Thoracic aorta (tissue), 2 donors: ENCODE data around the gene TFIP11. TPM values are rescaled to one million over a fixed set of nuclear protein-coding genes. Genes with fewer than 3 reads are reported as not detected.

ENCODE experiments used
- ATAC-seq: fragments of 150-250 bp; one replicate; pipeline ENCODE4 v1.8.0; 2017; ENCODE audit warnings: low read depth; ENCODE audit not compliant: insufficient number of reproducible peaks, low FRiP score
- DNase-seq: peaks from one replicate; pipeline ENCODE4 v3.0.0-alpha.2; 2020; ENCODE audit warnings: low spot score
- H3K27ac ChIP-seq, 2 donors: fragments of 200-600 bp; sonication (generic); 1 replicate in 1 of 2; 2 replicates in 1 of 2; pipeline ENCODE4 v1.5.1; 2016; ENCODE audit warnings: mild to moderate bottlenecking in 2 of 2, moderate library complexity in 2 of 2
- H3K27me3 ChIP-seq: fragments of 200-600 bp; sonication (generic); replicated peaks from 2 replicates; pipeline ENCODE4 v1.6.0; 2016; ENCODE audit warnings: mild to moderate bottlenecking; ENCODE audit not compliant: insufficient read depth
- H3K36me3 ChIP-seq: fragments of 200-600 bp; sonication (generic); one replicate; pipeline ENCODE4 v1.5.1; 2016
- H3K4me1 ChIP-seq, 2 donors: fragments of 200-600 bp; sonication (generic); 1 replicate in 1 of 2; 2 replicates in 1 of 2; pipeline versions ENCODE4 v1.5.1 to v1.6.0; 2016; ENCODE audit warnings: low read depth in 2 of 2, mild to moderate bottlenecking in 1 of 2; ENCODE audit not compliant: control insufficient read depth in 1 of 2
- H3K4me3 ChIP-seq: fragments of 200-600 bp; sonication (generic); 2 replicates; pipeline ENCODE4 v1.5.1; 2016; ENCODE audit warnings: mild to moderate bottlenecking
- H3K9me3 ChIP-seq: fragments of 200-600 bp; sonication (generic); 2 replicates; pipeline ENCODE4 v1.5.1; 2016
- CTCF ChIP-seq: fragments of 200-600 bp; sonication (generic); IDR thresholded peaks from one replicate; pipeline ENCODE4 v1.5.1; 2019; ENCODE audit warnings: antibody characterized with exemption
- total RNA-seq, 2 donors: library from RNA; depleted of rRNA; stranded (reverse); fragments of >200 nt; gene quantifications; one replicate each; pipeline versions ENCODE4 v1.1.0 to v1.2.3, GENCODE V29; 2016

The TFIP11 gene
- total RNA-seq, 2 donors from 2014 or later = 21.7 to 60.6 TPM

DNA sequence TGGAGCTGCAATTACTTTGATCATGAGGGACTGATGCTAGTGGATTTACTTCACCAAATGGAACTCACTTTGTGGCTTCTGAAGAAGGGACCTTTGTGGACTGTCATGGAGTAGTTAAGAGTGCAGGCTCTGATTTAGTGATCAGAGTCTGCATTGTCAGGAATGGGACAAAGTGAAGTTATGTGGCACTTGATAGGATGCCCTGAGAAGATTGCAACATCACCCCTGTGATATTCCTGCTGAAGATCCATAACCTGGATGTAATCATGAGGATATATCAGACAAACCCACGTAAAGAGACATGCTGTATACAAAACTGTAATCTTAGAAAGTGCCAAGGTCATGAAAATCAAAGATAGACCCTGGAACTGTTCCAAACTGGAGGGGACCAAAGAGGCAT is 1.6 kb upstream of the TFIP11 start:
- DNase-seq = no peak
- Histone ChIP-seq H3K4me1 (peaks cover 14 to 20% of the 10 kb centered on the region in 2 donors), H3K27me3 (no peaks in the 10 kb centered on the region), H3K36me3 (peaks cover 13% of the 10 kb centered on the region), H3K4me3 (no peak overlapping the region), H3K9me3 (no peaks in the 10 kb centered on the region), H3K27ac (no peak overlapping the region)
- no peak for ATAC-seq
- no peak for TF ChIP-seq CTCF

DNA sequence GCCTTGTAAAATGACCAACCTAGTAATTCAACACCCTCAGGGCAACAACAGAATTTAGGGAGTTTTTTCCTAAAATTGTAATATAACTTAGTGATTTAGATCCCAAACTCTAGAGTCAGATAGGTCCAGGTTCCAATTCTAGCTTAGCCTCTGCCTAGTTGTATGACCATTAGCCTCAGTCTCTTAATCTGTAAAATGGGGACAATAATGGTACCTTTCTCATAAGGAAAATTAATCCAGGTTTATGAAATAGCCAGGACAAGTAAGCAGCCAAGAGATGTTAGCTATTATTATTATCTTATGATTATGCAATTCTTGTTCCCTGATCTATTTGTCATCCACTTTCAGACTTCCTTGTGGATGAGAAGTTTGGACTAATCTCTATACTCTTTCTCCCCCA is 4.1 kb downstream of the TFIP11 start:
- Histone ChIP-seq H3K4me1 (peaks cover 11 to 16% of the 10 kb centered on the region in 2 donors), H3K27me3 (no peaks in the 10 kb centered on the region), H3K27ac (no peak overlapping the region), H3K36me3 (peaks cover 61% of the 10 kb centered on the region), H3K4me3 (no peak overlapping the region), H3K9me3 (no peaks in the 10 kb centered on the region)
- ATAC-seq = no peak
- no peak for DNase-seq
- TF ChIP-seq CTCF = no peak

DNA sequence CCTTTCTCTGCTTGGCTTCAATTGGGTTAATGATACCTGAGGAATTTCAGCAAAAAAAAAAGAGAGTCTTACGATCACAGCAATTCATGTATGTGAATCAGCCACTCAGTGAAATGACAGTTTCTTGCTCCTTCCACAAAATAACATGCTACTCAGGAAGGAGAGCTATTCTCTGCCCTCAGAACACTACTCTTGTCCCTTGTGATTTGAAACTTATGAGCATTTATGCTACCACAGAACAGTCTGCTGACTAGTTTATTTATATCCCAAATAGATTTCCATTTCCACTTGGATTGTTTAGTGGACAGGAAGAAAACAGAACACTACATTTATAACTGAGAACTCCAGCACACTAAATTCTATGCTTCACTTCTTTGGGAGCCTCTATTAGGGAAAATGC is 8.5 kb downstream of the TFIP11 start:
- Histone ChIP-seq H3K36me3 (peaks cover 80% of the 10 kb centered on the region), H3K27me3 (no peaks in the 10 kb centered on the region), H3K9me3 (no peaks in the 10 kb centered on the region), H3K4me1 (no peaks in the 10 kb centered on the region), H3K4me3 (no peak overlapping the region), H3K27ac (no peak overlapping the region)
- TF ChIP-seq CTCF = no peak
- ATAC-seq (no peak), DNase-seq (no peak)

DNA sequence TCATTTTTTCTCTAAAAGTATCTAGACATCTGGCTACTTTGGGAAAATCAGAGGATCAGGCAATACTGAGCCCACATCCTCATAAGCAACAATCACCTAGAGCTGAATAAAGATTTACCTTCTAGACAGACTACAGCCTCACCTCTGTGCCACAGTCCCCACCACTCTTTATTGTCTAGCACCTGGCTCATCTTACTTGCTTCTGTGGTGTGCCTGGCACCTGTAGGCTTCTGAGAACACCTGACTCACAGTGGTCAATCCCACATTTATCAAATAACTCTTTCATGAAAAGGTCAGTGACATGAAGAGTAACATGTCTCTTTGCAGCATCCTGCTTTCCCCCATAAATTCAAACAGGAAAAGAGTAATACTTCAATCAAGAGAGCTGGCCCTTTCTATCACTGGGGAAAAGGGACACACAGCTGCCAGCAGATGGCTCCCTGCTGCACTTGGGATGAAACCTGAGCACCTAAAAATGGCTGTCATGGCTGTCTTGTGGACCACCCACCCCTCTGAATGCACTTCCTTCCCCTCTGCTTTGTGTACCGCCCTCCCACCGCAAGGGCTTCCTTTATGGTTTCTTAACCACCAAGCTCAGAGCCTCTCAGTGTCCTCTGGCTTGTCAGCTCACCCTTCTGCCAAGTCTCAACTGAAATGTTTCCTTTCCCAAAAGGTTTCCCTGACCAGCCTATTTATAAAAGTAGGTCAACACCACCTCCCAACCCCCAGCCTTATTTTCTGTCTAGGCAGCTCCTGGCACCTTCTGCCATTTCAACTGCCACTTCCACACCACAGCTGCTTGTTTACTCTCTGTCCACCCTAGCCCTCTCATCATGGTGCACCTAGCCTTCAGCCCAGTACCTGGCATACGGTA is 9.3 kb downstream of the TFIP11 start:
- ATAC-seq (no peak), DNase-seq (no peak)
- Histone ChIP-seq H3K9me3 (no peaks in the 10 kb centered on the region), H3K36me3 (peaks cover 79% of the 10 kb centered on the region), H3K4me3 (no peak overlapping the region), H3K27me3 (no peaks in the 10 kb centered on the region), H3K27ac (no peak overlapping the region), H3K4me1 (no peaks in the 10 kb centered on the region)
- TF ChIP-seq CTCF = peak; percentile 23

- peaks cover 83% of the 10 kb centered on the region for H3K36me3 ChIP-seq
- ATAC-seq (no peak), DNase-seq (no peak)
- H3K27ac ChIP-seq = no peak overlapping the region
- no peak for TF ChIP-seq CTCF
- no peaks in the 10 kb centered on the region for H3K4me1 ChIP-seq
- H3K27me3 ChIP-seq = no peaks in the 10 kb centered on the region
- H3K4me3 ChIP-seq = no peak overlapping the region
- no peaks in the 10 kb centered on the region for H3K9me3 ChIP-seq
These were observed 10.3 kb downstream of the TFIP11 start for GRCh38 chr22:26501996-26502395.
